Endothelial cell of hepatic sinusoid (primary cell): ENCODE results near the gene UCN.

ENCODE experiments used
- in situ Hi-C: cut with HindIII; loops from 2 replicates; pipeline ENCODE4 v1.10.0; 2017; ENCODE audit warnings: low sequenced_read_pairs

UCN gene

GRCh38 chr2:27262379-27263286, 45.6 kb downstream of the UCN start, which contains the start of gene SLC30A3:
Gene SLC30A3 (minus strand): TSS chr2:27263047. CDS start chr2:27262906, 141 bp downstream.
- in situ Hi-C loops, result no loop called here

GRCh38 chr2:27261926-27262298, 46.3 kb downstream of the UCN start:
- in situ Hi-C loops, result no loop called here

GRCh38 chr2:27261241-27261925, 46.9 kb downstream of the UCN start:
- in situ Hi-C loops, result no loop called here

GRCh38 chr2:27258051-27258450, 50.2 kb downstream of the UCN start:
- in situ Hi-C loops, result no loop called here
